ENCODE data around the gene SLC17A2.

DNA sequence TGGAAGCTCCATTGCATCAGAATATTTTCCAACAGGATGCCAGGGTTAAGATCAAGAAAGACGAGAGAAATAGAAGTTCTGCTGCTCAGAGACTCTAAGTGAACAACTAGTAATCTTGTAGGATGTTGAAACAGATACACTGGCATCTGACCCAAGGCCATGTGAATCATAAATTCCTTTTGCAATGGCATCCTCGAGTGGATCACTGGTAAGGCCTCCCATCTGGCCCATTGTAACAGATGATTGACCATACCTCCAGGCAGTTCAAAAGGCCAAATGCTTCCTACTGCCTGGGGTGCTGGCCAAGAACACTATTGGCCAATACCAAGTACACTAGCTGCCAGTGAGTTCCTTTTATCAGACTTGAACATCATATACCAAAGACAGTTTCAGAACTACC lies 46.5 kb downstream of the SLC17A2 start:
- TF ChIP-seq EP300 (IDR thresholded peaks at IDR 0.05) (no peak), POLR2A (IDR thresholded peaks at IDR 0.05) (no peak)
- TF ChIP-seq, protein P1, sequence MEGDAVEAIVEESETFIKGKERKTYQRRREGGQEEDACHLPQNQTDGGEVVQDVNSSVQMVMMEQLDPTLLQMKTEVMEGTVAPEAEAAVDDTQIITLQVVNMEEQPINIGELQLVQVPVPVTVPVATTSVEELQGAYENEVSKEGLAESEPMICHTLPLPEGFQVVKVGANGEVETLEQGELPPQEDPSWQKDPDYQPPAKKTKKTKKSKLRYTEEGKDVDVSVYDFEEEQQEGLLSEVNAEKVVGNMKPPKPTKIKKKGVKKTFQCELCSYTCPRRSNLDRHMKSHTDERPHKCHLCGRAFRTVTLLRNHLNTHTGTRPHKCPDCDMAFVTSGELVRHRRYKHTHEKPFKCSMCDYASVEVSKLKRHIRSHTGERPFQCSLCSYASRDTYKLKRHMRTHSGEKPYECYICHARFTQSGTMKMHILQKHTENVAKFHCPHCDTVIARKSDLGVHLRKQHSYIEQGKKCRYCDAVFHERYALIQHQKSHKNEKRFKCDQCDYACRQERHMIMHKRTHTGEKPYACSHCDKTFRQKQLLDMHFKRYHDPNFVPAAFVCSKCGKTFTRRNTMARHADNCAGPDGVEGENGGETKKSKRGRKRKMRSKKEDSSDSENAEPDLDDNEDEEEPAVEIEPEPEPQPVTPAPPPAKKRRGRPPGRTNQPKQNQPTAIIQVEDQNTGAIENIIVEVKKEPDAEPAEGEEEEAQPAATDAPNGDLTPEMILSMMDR (IDR thresholded peaks at IDR 0.05), result no peak

Measured in ovary (tissue), 3 donors.